Stimulated activated CD8-positive, alpha-beta memory T cell treated with anti-CD3 and anti-CD28 coated beads, Interleukin-12 subunit alpha, Interleukin-12 subunit beta, amount 100 ng/mL, for 1 hour (primary cell): ENCODE measurements around the gene CRYBG1.

Experiments
- DNase-seq: peaks from one replicate; pipeline ENCODE4 v3.0.0-alpha.2; 2020; ENCODE audit warnings: low read depth

Gene CRYBG1

GRCh38 chr6:106458021-106458986 is 97.8 kb downstream of the CRYBG1 start:
- DNase-seq: no peak

GRCh38 chr6:106460481-106460880 is 100.0 kb downstream of the CRYBG1 start:
- DNase-seq: no peak

DNA sequence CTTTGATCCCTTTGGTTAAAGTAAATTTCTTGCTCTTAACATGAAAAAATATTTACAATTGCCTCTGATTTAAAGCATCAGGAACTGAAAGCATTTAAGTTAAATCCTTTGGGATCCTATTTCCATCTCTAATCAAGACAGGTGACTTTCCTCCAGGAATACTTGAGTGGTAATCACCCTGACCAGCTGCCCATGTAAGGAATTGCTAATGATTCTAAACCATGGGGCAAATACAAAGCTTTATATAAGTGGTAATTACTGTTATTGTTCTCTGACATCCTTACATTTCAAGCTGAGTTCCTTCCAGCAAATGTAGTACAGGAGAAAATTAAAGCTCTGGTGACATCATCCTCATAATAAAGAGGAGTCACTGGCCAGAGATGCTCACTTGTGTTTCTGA is 100.6 kb downstream of the CRYBG1 start:
- DNase-seq: no peak

- DNase-seq: no peak
Observed at GRCh38 chr6:106462923-106463557, 102.5 kb downstream of the CRYBG1 start.

- no peak for DNase-seq
Observed at GRCh38 chr6:106466211-106466610, 105.7 kb downstream of the CRYBG1 start.

DNA sequence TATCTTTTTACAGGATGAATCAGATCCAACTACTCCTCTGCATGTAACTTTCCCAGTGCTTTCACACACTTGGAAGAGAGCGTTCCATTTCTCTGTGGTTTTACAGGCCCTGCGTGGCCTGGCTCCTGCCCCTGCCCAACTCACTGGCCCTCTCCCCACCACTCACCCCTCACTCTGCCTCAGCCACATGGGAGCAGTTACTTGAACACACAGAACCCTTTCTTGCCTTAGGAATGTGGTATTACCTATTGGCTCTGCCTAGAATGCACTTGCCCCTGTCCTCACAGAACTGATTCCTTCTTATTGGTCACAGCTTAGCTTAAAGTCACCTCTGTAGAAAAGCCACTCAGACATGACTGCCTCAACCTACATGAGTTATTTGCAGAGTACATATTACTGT is 108.4 kb downstream of the CRYBG1 start:
- no peak for DNase-seq

- DNase-seq: no peak
Observed at GRCh38 chr6:106469882-106470281, 109.4 kb downstream of the CRYBG1 start.

DNA sequence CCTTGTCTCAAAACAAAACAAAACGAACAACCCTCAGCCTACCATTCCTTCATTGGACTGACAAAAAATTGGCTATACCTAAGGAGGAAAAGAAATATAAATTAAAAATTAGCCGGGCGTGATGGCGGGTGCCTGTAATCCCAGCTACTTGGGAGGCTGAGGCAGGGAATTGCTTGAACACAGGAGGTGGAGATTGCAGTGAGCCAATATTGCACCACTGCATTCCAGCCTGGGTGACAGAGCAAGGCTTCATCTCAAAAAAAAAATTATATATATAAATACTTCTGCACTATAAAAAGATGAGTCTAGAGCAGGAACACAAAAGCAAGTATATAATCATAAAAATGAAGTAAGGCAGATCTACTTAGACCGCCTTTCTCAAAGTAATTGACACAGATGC is 109.8 kb downstream of the CRYBG1 start:
- no peak for DNase-seq

DNA sequence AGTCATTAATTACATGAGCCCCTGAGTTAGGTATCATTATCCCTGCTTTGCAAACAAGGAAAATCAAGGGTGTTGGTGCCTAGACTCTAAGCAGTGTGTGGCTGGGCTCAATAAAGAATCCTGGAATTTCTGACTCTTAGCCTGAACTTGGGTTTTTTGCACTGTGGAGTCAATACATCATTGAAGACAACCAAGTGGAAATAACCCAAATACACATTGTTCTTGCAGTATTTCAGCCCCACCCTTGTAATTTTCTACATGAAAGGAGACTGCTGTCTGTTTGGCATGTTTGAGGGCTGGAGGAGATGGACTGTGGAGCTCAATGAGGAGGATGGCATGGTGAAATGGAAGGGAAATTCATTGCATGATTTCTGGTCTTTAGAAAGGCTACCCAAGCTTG is 110.3 kb downstream of the CRYBG1 start:
- no peak for DNase-seq

DNA sequence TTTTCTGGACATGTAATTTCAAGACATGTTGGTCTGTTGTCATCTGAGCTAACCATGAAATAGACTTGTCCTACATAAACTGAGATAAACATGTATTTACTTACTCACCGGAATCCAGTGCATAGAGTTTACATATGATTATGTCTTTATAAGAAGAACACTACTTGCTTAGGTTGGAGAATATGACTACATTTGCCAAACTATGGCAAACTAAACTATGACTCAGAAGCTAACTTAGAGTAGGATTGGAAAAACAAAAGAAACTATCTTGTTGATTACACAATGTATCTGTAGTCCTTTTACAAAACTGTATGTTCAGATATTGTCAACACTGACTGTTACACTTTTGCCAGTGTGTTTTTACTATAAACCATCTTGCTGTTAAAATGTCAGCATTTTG is 113.3 kb downstream of the CRYBG1 start:
- no peak for DNase-seq

- no peak for DNase-seq
Observed at GRCh38 chr6:106474466-106474865, 113.9 kb downstream of the CRYBG1 start.

- DNase-seq: no peak
Observed at GRCh38 chr6:106475284-106475683, 114.8 kb downstream of the CRYBG1 start.

DNA sequence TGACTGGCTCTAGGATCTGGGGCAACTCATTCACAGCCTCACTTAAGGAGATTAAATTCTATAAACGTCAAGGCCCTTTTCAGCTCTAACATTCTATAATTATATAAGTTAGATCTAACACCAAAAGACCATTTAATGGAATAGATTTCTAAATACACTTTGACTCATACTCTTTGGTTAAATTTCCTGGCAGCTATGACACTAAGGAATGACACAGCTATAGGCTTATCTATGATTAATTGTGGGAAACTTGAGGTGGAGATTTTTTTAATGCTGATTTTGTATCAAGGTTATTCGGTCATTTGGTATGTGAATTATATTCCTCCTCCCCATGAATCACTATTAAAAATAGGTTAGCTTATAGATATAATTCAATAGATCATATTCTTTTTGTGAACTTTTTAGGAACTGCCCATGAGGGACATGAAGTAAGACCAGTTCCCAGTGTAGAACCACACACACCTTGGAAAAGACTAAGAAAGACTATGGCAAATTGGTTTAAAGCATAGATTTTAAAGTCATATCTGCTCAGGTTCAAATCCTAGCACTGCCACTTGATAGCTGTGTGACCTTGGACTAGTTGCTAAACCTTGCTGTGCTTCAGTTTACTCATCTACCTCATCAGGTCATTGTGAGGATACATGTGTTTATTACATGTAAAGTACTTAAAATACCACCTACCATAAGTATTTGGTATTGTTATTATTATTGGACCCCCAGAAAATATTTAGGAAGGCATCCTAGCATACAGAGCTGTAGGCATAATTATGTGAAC is 116.0 kb downstream of the CRYBG1 start:
- no peak for DNase-seq

DNA sequence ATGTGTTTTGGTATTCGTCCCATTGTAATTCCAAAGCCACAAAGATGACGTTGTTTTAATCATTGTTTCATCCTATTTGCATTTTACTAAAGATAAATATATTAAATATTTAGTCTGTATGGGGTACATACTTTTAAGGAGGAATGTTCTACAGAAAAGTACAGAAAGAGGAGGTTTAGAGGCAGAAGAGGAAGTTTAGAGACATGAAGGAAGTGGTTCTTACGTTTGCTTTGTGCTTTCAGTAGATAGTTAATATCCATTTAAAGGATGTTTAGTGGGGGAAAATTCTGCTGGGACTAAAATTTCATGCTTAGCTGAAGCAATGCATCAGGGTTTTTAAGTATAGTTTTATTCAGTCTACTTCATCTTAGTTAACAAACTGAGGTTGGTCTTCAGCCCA is 116.6 kb downstream of the CRYBG1 start:
- DNase-seq: no peak

GRCh38 chr6:106477790-106478189 is 117.3 kb downstream of the CRYBG1 start:
- DNase-seq: no peak

GRCh38 chr6:106486236-106486635 is 125.7 kb downstream of the CRYBG1 start:
- DNase-seq: no peak

- DNase-seq: no peak
Observed at GRCh38 chr6:106488494-106489370, 128.2 kb downstream of the CRYBG1 start.

GRCh38 chr6:106490030-106490429 is 129.5 kb downstream of the CRYBG1 start:
- no peak for DNase-seq

GRCh38 chr6:106490436-106490835 is 129.9 kb downstream of the CRYBG1 start:
- DNase-seq: no peak

- no peak for DNase-seq
Observed at GRCh38 chr6:106490974-106491373, 130.5 kb downstream of the CRYBG1 start.

DNA sequence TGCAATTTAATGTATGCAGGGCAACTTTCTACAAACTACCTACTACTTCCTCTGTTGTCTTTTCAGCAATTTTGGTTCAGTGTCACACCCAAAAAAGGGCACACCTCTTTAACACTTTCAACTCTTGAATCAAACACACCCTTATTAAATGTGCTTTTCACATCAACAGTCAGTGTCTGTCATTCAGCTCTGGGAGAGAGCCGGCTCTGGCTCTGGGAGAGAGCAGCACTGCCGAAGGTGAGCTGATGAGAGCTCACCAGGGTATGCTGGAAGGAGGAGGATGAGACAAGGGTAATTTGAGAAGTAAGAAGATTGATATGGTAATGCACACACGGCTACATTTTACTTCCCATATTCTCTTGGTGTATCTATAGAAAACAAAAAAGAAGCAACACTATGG is 134.5 kb downstream of the CRYBG1 start:
- no peak for DNase-seq

DNA sequence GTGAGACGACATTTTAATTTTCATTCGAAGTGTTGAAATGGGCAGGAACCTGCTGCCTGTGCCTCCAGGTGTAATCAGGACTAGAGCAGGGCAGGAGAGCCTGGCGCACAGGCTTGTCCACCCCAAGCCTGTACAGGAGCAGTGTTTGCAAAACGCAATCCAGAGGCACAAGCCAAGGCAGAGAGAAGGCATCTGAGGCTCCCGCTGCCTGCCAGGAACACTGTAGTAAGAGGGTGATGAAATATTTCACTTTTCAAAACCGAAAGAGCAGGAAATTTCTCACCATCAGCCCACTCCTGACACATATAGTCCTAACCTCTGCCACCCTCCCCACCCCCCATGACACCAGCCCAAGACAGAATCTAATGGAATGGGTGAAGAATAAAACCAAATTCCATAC is 136.3 kb downstream of the CRYBG1 start:
- DNase-seq: no peak
